NCI-H2227 (cell line): Measurements from ENCODE around the gene SIRT2.
A peak's percentile ranks its signal among the peaks of the same experiment; 100 is the strongest.
"Not testable (repeated sequence)": the region's sequence is repeated elsewhere in the genome, so short reads cannot be mapped to it uniquely, and the experiment has no call there.

Experiments used
- DNase-seq: peaks from one replicate; lab custom pipeline; 2025; ENCODE audit not compliant: unreplicated experiment; lab: John Stamatoyannopoulos, UW

The SIRT2 gene

GRCh38 chr19:38898788-38899446 is 501 bp downstream of the SIRT2 start:
- peak; percentile 80 for DNase-seq

GRCh38 chr19:38894968-38895367 is 4.5 kb downstream of the SIRT2 start:
- DNase-seq, result no peak

DNA sequence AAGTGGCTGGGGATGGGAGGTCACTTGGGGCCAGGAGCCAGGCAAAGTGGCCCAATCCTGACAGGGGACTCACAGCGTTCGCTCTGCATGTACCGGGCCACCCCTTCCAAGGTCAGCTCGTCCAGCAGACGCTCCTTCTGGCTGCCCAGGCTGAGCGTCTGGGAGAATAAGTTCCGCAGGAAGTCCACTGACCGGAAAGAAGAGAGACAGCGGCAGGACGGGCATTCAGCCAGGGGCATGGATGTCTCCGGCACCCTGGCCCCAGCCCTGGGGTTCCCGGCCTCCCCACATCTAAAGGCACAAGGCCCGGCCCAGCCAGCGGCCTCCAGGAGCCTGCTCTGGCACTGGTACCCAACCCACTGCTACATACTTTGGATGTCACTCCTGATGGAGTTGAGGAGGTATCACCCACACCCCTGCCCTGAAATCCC is 6.1 kb downstream of the SIRT2 start:
- DNase-seq, result no peak

GRCh38 chr19:38892841-38893240 is 6.6 kb downstream of the SIRT2 start:
- peak; percentile 66 for DNase-seq

GRCh38 chr19:38891771-38892170 is 7.6 kb downstream of the SIRT2 start:
- DNase-seq, result no peak

DNA sequence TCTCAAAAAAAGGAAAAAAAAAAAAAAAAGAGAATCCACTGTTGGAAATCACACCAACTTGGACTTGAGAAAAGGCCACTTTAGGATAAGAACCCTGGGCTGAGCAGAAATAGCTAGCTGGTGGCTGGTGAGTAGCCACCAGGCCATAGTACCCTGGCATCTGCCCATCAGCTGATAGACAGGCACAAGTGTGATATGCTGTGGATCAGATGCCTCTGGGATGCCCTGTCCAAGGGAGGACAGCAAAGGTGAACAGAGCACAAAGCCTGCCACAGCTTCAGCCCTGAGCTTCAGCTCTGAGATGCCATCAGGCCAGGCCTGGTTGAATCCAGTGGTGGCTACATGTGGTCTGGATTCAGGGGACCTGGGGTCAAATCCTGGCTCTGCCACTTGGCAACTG is 8.7 kb downstream of the SIRT2 start:
- DNase-seq, result no peak

- DNase-seq, result no peak
These were observed 9.6 kb downstream of the SIRT2 start for GRCh38 chr19:38889803-38890202.

GRCh38 chr19:38888876-38889275 is 10.5 kb downstream of the SIRT2 start:
- no peak for DNase-seq

- not testable (repeated sequence) for DNase-seq
These were observed 14.7 kb downstream of the SIRT2 start for GRCh38 chr19:38884691-38885090.

DNA sequence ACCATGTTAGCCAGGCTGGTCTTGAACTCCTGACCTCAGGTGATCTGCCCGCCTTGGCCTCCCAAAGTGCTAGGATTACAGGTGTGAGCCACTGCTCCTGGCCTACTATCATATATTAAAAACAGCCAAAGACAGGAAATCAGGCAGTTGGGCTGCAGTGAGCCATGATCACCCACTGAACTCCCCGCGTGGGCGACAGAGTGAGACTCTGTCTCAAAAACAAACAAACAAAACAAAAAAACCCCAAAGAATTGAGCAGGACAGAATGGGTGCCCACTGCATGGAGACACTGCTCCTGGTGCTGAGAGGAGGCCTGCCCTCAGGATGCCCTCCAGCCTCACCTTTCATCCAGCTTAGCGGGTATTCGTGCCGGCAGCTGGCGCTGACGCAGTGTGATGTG is 16.1 kb downstream of the SIRT2 start:
- DNase-seq, result no peak

DNA sequence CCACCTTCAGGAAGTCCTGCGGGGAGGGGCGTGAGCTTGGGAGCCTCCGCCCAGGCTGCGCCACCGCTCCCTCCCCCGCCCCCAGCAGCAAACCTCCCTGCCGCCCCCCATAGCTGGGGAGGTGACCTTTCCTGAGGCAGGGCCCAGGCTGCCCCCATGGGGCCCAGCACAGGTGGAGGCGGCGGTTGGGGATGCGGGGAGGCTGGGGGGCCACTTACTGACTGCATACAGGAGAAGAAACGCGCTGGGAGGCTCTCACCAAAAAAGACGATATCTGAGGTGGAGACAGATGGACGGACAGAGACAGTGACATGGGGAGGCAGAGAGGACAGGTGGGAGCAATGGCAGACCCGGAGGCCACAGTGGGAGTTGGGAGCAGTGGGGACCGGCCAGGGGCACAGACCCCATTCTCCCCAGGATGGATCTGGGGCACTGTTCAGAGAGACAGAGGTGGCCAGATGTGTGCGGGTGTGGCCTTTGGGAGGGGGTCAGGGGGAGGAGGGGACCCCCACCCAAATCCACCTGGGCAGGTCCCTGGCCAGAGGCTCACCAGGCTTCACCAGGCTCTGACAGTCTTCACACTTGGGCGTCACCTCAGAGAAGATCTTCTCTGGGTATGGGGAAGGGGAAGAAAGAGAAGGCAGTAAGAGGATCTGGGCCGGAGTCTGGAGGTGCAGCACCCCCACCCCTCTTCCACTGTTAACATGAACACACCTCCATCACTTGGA is 18.4 kb downstream of the SIRT2 start:
- no peak for DNase-seq

DNA sequence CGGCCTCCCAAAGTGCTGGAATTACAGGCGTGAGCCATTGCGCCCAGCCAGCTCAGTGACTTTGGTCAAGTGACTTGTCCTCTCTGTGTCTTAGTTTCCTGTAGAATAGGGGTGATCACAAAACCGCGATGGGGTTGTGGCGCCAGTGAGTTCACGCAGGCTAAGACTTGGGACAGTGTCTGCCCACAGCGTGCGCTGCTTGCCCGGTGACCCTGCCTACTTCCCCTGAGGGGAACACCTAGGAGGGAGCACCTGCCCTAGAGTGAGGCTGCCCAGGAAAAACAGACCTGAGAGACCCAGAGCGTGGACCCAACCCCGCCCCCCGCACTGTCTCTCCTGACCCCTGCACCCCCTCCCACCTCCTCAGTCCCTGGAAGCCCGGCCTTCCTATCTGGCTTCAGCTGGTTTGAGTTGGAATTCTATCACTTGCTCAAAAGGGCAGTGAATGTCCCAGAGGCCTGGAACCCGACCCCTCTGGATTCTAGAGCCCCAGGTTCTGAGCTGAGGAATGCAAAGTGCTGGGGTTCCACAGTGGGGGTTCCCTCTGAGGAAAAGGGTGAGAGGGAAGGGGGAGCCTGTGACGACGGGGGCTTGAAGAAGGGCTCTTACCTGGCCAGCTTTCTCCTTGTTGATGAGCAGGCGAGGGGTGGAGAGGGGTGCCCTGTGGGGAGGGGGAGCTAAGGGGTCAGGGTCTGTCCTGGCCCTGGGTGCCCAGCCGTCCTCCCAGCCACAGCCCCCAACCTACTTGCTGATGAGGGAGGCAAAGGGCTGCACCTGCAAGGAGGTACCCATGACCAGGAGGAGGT is 19.1 kb downstream of the SIRT2 start:
- no peak for DNase-seq

GRCh38 chr19:38879400-38879751 is 20.0 kb downstream of the SIRT2 start:
- DNase-seq, result no peak

GRCh38 chr19:38878575-38879399 is 20.6 kb downstream of the SIRT2 start:
- DNase-seq, result no peak

DNA sequence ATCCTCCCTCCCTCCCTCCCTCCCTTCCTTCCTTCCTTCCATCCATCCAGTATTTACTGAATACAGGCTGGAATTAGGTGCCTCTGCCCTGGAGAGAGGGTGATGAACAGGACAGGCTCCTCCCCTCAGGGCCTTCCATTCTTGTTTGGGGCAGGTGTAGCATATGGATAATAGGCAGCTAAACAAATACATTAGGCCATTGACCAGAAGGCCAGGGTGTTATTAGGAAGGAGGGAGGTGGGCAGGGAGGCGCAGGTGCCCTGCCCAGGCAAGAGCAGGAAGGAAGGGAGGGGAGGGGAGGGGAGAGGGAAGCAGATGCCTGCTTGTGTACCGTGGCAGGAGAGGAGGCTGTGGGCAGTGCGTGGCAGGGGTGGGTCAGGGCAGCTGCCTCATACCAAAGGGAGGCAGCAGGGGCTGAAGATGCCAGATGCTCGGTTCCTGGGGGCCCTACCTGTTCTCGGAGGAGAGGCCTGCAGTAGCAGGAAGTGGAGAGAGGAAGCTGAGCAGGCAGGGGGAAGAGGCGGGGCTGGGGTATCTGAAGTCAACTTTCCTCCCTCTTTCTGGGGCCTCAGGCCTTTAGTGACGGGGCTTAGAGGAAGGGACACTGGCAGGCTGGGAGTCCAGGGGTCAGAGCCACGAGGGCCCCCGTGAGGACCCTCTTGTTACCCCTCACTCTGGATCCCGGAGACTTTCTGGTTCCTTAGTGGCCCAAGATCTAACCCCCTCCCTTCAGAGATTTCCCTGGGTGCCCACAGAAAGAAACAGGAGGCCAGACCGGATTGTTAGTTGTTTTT is 21.4 kb downstream of the SIRT2 start, which contains the start of gene RINL:
Gene RINL (minus strand): TSS at position 495 of the 794 bp plus-strand sequence. CDS start 1,533 bp downstream, outside the sequence.
- DNase-seq, result peak; percentile 98

DNA sequence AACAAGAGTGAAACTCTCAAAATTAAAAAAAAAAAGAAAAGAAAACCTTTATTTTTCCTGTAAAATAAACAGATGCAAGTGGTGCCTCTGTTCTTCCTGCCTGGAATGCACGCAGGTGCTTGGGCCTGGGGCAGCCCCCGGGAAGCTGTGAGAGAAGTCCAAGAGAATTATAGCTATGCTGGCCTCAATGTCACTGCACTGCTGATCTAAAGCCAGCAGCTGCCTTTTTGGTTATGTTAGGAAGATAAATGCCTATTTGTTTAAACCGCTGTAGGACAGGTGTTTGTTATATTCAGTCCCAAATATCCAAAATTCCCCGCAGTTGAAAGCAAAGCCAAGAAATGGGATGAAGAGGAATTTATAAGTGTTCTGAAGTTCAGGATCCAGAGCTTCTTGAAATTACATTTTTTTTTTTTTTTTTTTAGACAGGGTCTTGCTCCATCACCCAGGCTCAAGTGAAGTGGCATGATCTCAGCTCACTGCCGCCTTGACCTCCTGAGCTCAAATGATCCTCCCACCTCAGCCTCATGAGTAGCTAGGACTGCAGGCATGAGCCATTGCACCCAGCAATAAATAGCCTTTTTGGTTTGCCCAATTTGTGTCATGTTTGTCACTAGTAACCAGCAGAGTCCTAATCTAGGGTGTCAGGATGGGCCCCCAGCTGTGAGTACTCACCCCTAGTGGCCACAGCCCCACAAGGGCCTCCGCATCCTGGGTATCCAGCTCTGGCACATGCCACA is 23.6 kb downstream of the SIRT2 start:
- no peak for DNase-seq

GRCh38 chr19:38873400-38873799 is 26.0 kb downstream of the SIRT2 start:
- DNase-seq, result not testable (repeated sequence)

GRCh38 chr19:38870612-38871011 is 28.8 kb downstream of the SIRT2 start:
- DNase-seq, result no peak

- no peak for DNase-seq
These were observed 29.4 kb downstream of the SIRT2 start for GRCh38 chr19:38869836-38870607.
